GM12873 (cell line): Measurements from ENCODE around the gene RAD51.

ENCODE experiments used
- CTCF ChIP-seq: IDR thresholded peaks from 2 replicates; pipeline ENCODE4 v1.5.1; 2012; ENCODE audit warnings: low read depth, mild to moderate bottlenecking, moderate library complexity, low read length, control low read depth; ENCODE audit not compliant: insufficient read depth; ENCODE audit errors: missing control alignments

Gene RAD51

GRCh38 chr15:40754574-40754882, 59.6 kb downstream of the RAD51 start:
- TF ChIP-seq CTCF, result no peak

- no peak for TF ChIP-seq CTCF
Observed at GRCh38 chr15:40754883-40755811, 60.2 kb downstream of the RAD51 start, which contains the start of gene RMDN3. Gene RMDN3 (minus strand): TSS chr15:40755254. CDS start chr15:40754783, 471 bp downstream.

GRCh38 chr15:40755812-40756208, 60.8 kb downstream of the RAD51 start:
- no peak for TF ChIP-seq CTCF

GRCh38 chr15:40756938-40757337, 62.0 kb downstream of the RAD51 start:
- TF ChIP-seq CTCF, result no peak

GRCh38 chr15:40759961-40760360, 65.0 kb downstream of the RAD51 start:
- no peak for TF ChIP-seq CTCF

- no peak for TF ChIP-seq CTCF
Observed at GRCh38 chr15:40762919-40763800, 68.2 kb downstream of the RAD51 start.

GRCh38 chr15:40763801-40764628, 69.0 kb downstream of the RAD51 start, which contains the start of gene GCHFR:
Gene GCHFR (plus strand): TSS chr15:40764068. CDS start chr15:40764181, 113 bp downstream.
- TF ChIP-seq CTCF, result peak; percentile 43
